Measurements from ENCODE around the gene ALDH1A2.

Gene ALDH1A2

DNA sequence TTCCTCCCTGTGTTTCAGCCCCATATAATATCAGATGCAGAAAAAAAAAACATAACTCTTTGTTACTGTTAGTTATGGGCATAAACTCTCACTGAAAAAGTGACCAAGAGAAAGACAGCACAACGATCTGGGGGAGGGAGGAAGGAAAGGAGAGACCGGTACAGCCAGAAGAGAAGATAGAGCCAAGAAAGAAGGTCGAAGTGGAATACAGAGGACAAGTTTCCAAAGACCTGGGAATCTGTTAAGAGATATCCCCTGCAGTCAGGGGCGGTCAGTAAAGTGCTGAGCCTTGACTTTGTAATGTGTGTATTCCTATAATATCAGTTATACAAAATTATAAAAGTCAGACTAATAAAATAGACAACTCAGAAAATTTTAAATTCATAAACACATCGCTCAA, 3.3 kb downstream of the ALDH1A2 start:
- Histone ChIP-seq H3K14ac (ENCODE audit: low read length) (no peak overlapping the region), H3K9me3 (ENCODE audit: insufficient read depth, low read depth, low read length) (peaks cover 4% of the 10 kb centered on the region), H2BK12ac (ENCODE audit: low read length) (no peak overlapping the region), H4K12ac (ENCODE audit: low read depth, low read length) (no peak overlapping the region), H3K4ac (ENCODE audit: low read depth, low read length) (no peak overlapping the region), H2BK120ac (ENCODE audit: insufficient read depth, low read length, poor library complexity) (no peak overlapping the region), H2AK5ac (ENCODE audit: low read length) (no peak overlapping the region), H3K23ac (ENCODE audit: low read length) (no peak overlapping the region), H3K36me3 (ENCODE audit: control insufficient read depth in 1 of 2, insufficient read depth in 2 of 2, low read length in 2 of 2) (no peaks in the 10 kb centered on the region), H3K9ac (ENCODE audit: low read length) (no peak overlapping the region), H3K79me1 (ENCODE audit: low read length) (no peaks in the 10 kb centered on the region), H4K91ac (ENCODE audit: low read depth, low read length) (no peak overlapping the region), H2BK5ac (ENCODE audit: low read depth, low read length, poor library complexity) (no peak overlapping the region), H3K79me2 (ENCODE audit: control insufficient read depth, insufficient read depth, low read length, poor library complexity) (no peaks in the 10 kb centered on the region), H3K18ac (ENCODE audit: low read length) (no peak overlapping the region), H2AFZ (ENCODE audit: insufficient read depth, low read length, poor library complexity) (no peak overlapping the region), H3K4me1 (ENCODE audit: control insufficient read depth in 1 of 2, insufficient read depth in 2 of 2, low read length in 2 of 2) (peaks cover 4 to 8% of the 10 kb centered on the region in 2 experiments), H3K4me3 (ENCODE audit: low read depth, low read length) (no peak overlapping the region), H3K4me2 (ENCODE audit: low read length) (no peak overlapping the region), H3K27ac (ENCODE audit: low read depth, low read length) (no peak overlapping the region), H3K27me3 (ENCODE audit: insufficient read depth, low read length) (peaks cover 19% of the 10 kb centered on the region), H4K8ac (ENCODE audit: low read depth, low read length) (no peak overlapping the region)
- no peak for DNase-seq
- no CpG with 5 or more reads among the region's 5 CpGs for WGBS (ENCODE audit: extremely low coverage, insufficient coverage, insufficient read length)

- no peaks in the 10 kb centered on the region for H3K79me2 ChIP-seq (ENCODE audit: control insufficient read depth, insufficient read depth, low read length, poor library complexity)
- no peak overlapping the region for H2BK120ac ChIP-seq (ENCODE audit: insufficient read depth, low read length, poor library complexity)
- no peak overlapping the region for H3K27ac ChIP-seq (ENCODE audit: low read depth, low read length)
- DNase-seq: no peak
- peaks cover 4% of the 10 kb centered on the region for H3K9me3 ChIP-seq (ENCODE audit: insufficient read depth, low read depth, low read length)
- H3K4ac ChIP-seq (ENCODE audit: low read depth, low read length): no peak overlapping the region
- H3K4me1 ChIP-seq (ENCODE audit: control insufficient read depth in 1 of 2, insufficient read depth in 2 of 2, low read length in 2 of 2): peaks cover 2 to 4% of the 10 kb centered on the region in 2 experiments
- H2AFZ ChIP-seq (ENCODE audit: insufficient read depth, low read length, poor library complexity): no peak overlapping the region
- H2BK5ac ChIP-seq (ENCODE audit: low read depth, low read length, poor library complexity): no peak overlapping the region
- H3K4me3 ChIP-seq (ENCODE audit: low read depth, low read length): no peak overlapping the region
- no peak overlapping the region for H2BK12ac ChIP-seq (ENCODE audit: low read length)
- H4K12ac ChIP-seq (ENCODE audit: low read depth, low read length): no peak overlapping the region
- H3K36me3 ChIP-seq (ENCODE audit: control insufficient read depth in 1 of 2, insufficient read depth in 2 of 2, low read length in 2 of 2): no peaks in the 10 kb centered on the region
- no CpG with 5 or more reads among the region's 1 CpG for WGBS (ENCODE audit: extremely low coverage, insufficient coverage, insufficient read length)
- no peaks in the 10 kb centered on the region for H3K79me1 ChIP-seq (ENCODE audit: low read length)
- no peak overlapping the region for H4K8ac ChIP-seq (ENCODE audit: low read depth, low read length)
- no peak overlapping the region for H3K9ac ChIP-seq (ENCODE audit: low read length)
- H3K18ac ChIP-seq (ENCODE audit: low read length): no peak overlapping the region
- no peak overlapping the region for H3K23ac ChIP-seq (ENCODE audit: low read length)
- no peak overlapping the region for H3K4me2 ChIP-seq (ENCODE audit: low read length)
- H3K14ac ChIP-seq (ENCODE audit: low read length): no peak overlapping the region
- no peak overlapping the region for H4K91ac ChIP-seq (ENCODE audit: low read depth, low read length)
- peaks cover 14% of the 10 kb centered on the region for H3K27me3 ChIP-seq (ENCODE audit: insufficient read depth, low read length)
- no peak overlapping the region for H2AK5ac ChIP-seq (ENCODE audit: low read length)
Observed at GRCh38 chr15:58060575-58060974, 4.9 kb downstream of the ALDH1A2 start.

DNA sequence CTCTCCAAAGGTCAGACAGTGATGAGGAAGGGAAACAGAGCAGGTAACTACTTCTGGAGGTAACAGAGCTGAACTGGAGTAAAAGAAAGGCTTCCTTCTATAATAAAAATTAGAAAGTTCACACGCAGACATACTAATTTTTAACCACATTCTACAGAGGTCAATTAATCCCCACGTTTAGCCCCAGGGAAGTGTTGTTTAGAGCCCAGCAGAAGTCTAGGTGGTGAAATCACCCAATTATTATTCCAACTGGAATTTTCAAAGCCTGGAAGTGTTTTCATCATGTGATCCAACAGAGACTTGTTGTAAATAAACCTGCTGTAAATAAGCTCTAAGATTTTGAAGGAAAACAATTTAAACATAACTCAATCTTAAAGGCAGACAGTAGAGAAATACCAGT, 6.8 kb downstream of the ALDH1A2 start:
- no peak overlapping the region for H3K23ac ChIP-seq (ENCODE audit: low read length)
- H4K12ac ChIP-seq (ENCODE audit: low read depth, low read length): no peak overlapping the region
- H3K27me3 ChIP-seq (ENCODE audit: insufficient read depth, low read length): no peaks in the 10 kb centered on the region
- DNase-seq: peak; percentile 18 to 58
- H3K4ac ChIP-seq (ENCODE audit: low read depth, low read length): no peak overlapping the region
- no peak overlapping the region for H3K14ac ChIP-seq (ENCODE audit: low read length)
- no peak overlapping the region for H3K4me2 ChIP-seq (ENCODE audit: low read length)
- no peak overlapping the region for H3K4me3 ChIP-seq (ENCODE audit: low read depth, low read length)
- no peaks in the 10 kb centered on the region for H3K4me1 ChIP-seq (ENCODE audit: control insufficient read depth in 1 of 2, insufficient read depth in 2 of 2, low read length in 2 of 2)
- no peak overlapping the region for H2BK120ac ChIP-seq (ENCODE audit: insufficient read depth, low read length, poor library complexity)
- no peak overlapping the region for H4K91ac ChIP-seq (ENCODE audit: low read depth, low read length)
- no peak overlapping the region for H2AFZ ChIP-seq (ENCODE audit: insufficient read depth, low read length, poor library complexity)
- H3K9me3 ChIP-seq (ENCODE audit: insufficient read depth, low read depth, low read length): no peaks in the 10 kb centered on the region
- no peak overlapping the region for H3K27ac ChIP-seq (ENCODE audit: low read depth, low read length)
- whole genome bisulfite sequencing (ENCODE audit: extremely low coverage, insufficient coverage, insufficient read length): no CpG with 5 or more reads among the region's 2 CpGs
- H3K79me1 ChIP-seq (ENCODE audit: low read length): no peaks in the 10 kb centered on the region
- no peak overlapping the region for H4K8ac ChIP-seq (ENCODE audit: low read depth, low read length)
- no peak overlapping the region for H2BK12ac ChIP-seq (ENCODE audit: low read length)
- no peak overlapping the region for H2BK5ac ChIP-seq (ENCODE audit: low read depth, low read length, poor library complexity)
- no peaks in the 10 kb centered on the region for H3K36me3 ChIP-seq (ENCODE audit: control insufficient read depth in 1 of 2, insufficient read depth in 2 of 2, low read length in 2 of 2)
- H3K79me2 ChIP-seq (ENCODE audit: control insufficient read depth, insufficient read depth, low read length, poor library complexity): no peaks in the 10 kb centered on the region
- no peak overlapping the region for H3K9ac ChIP-seq (ENCODE audit: low read length)
- H2AK5ac ChIP-seq (ENCODE audit: low read length): no peak overlapping the region
- H3K18ac ChIP-seq (ENCODE audit: low read length): no peak overlapping the region

DNA sequence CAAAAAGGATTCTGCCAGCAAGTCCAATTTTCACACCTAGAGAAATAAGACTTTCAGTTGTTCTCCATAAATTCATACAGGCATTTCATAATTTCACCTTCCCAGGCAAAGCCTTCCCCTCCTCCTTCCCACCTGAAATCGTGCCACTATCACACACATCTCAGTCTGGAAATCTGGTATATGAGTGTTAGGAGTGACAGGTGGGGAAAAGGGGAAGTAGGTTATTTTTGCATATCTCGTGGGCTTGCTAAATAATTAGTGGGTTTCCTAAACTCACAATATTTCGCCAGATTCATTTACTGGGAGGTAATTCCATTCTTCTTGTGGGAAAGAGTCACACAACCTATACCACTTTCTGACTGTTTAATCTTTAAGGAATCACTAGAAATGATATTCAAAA, 7.4 kb downstream of the ALDH1A2 start:
- Histone ChIP-seq H3K4me3 (ENCODE audit: low read depth, low read length) (no peak overlapping the region), H3K23ac (ENCODE audit: low read length) (no peak overlapping the region), H2BK5ac (ENCODE audit: low read depth, low read length, poor library complexity) (no peak overlapping the region), H3K4me1 (ENCODE audit: control insufficient read depth in 1 of 2, insufficient read depth in 2 of 2, low read length in 2 of 2) (no peaks in the 10 kb centered on the region), H3K4ac (ENCODE audit: low read depth, low read length) (no peak overlapping the region), H3K18ac (ENCODE audit: low read length) (no peak overlapping the region), H3K36me3 (ENCODE audit: control insufficient read depth in 1 of 2, insufficient read depth in 2 of 2, low read length in 2 of 2) (no peaks in the 10 kb centered on the region), H2BK12ac (ENCODE audit: low read length) (no peak overlapping the region), H3K79me1 (ENCODE audit: low read length) (no peaks in the 10 kb centered on the region), H2AFZ (ENCODE audit: insufficient read depth, low read length, poor library complexity) (no peak overlapping the region), H3K79me2 (ENCODE audit: control insufficient read depth, insufficient read depth, low read length, poor library complexity) (no peaks in the 10 kb centered on the region), H3K27me3 (ENCODE audit: insufficient read depth, low read length) (no peaks in the 10 kb centered on the region), H3K9ac (ENCODE audit: low read length) (no peak overlapping the region), H3K14ac (ENCODE audit: low read length) (no peak overlapping the region), H2AK5ac (ENCODE audit: low read length) (no peak overlapping the region), H4K12ac (ENCODE audit: low read depth, low read length) (no peak overlapping the region), H4K8ac (ENCODE audit: low read depth, low read length) (no peak overlapping the region), H2BK120ac (ENCODE audit: insufficient read depth, low read length, poor library complexity) (no peak overlapping the region), H3K27ac (ENCODE audit: low read depth, low read length) (no peak overlapping the region), H4K91ac (ENCODE audit: low read depth, low read length) (no peak overlapping the region), H3K4me2 (ENCODE audit: low read length) (no peak overlapping the region), H3K9me3 (ENCODE audit: insufficient read depth, low read depth, low read length) (no peaks in the 10 kb centered on the region)
- peak in 1 of 2 donors; percentile 12 for DNase-seq
- WGBS (ENCODE audit: extremely low coverage, insufficient coverage, insufficient read length): no CpG with 5 or more reads among the region's 3 CpGs
